ENCODE results near the gene COL20A1.
"Not testable (repeated sequence)": the region's sequence is repeated elsewhere in the genome, so short reads cannot be mapped to it uniquely, and the experiment has no call there.

COL20A1 gene

GRCh38 chr20:63290136-63290676 lies 2.8 kb upstream of the COL20A1 start:
- no peak for DNase-seq (ENCODE audit: extremely low read depth in 1 of 2, low read depth in 1 of 2)

GRCh38 chr20:63290677-63291472 lies 2.1 kb upstream of the COL20A1 start:
- DNase-seq (ENCODE audit: extremely low read depth in 1 of 2, low read depth in 1 of 2), result peak; percentile 35 to 56

GRCh38 chr20:63291811-63292210 lies 1.2 kb upstream of the COL20A1 start:
- DNase-seq (ENCODE audit: extremely low read depth in 1 of 2, low read depth in 1 of 2), result no peak

DNA sequence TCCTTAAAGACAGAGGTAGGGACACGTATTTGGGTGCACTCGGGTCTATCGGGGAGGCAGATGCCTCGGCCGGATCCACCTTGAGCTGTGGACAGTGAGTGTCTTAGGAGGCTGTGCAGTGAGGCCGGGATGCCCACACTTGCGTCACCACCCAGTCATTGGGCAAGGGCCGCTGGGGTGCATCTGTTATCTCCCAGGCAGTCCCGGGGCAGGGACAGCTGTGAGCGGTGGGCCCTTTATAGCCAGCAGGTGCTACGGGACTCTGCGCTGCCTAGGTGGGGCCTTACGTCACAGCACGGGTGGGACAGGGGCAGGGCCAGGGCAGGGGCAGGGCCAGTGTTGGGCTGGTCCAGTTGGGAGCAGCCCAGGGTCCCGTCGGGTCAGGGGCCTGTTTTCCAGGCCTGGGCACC lies 689 bp upstream of the COL20A1 start:
- DNase-seq (ENCODE audit: extremely low read depth in 1 of 2, low read depth in 1 of 2), result no peak

DNA sequence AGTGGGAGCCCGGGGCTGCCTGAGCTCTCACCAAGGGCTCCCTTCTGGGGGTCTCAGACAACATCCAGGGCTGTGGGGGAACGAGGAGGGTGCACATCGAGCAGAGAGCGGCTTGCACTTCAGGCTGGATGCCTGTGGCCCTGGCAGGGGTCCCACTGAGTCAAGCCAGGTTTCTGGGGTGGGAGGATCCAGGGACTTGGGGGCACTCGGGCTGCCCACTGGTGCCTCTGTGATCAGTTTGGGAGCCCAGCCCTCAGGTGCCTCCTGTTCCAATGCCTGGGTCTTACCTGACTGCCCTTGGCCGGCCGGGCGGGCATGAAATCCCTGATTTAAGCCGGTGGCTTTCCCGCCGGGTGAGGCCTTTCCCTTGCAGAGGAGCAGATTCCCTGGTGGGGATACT lies 470 bp downstream of the COL20A1 start:
- DNase-seq (ENCODE audit: extremely low read depth in 1 of 2, low read depth in 1 of 2), result no peak

DNA sequence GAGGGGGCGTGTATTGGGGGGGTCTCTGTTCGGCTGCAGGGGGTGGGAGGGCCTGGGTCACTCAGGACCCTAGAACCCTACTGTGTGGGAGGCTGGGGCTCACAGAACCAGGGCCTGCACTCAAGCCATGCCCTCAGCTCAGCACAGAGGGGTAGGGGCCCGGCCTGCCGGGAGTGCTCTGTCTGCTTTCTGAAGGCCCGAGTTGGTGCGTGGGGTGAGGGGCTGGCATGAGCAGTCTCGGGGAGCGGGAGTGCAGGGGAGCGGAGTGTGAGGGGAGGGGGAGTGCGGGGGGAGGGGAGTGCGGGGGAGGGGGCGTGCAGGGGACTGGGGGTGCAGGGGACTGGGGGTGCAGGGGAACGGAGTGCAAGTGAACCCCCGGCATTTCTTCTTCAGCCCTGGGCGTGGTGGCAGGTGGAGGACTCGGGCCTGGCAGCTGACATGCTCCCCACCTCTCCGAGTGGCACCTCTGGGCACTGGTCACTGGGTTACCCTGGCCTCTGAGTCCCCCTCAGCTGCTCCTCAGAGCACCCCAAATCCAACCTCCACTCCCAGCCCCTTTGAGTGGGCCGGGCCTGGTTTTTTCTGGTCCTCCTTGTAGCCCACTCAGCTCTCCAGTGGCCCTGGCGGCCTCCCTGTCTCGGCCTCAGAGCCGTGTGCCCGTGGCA lies 1.0 kb downstream of the COL20A1 start:
- DNase-seq (ENCODE audit: extremely low read depth in 1 of 2, low read depth in 1 of 2), result no peak

DNA sequence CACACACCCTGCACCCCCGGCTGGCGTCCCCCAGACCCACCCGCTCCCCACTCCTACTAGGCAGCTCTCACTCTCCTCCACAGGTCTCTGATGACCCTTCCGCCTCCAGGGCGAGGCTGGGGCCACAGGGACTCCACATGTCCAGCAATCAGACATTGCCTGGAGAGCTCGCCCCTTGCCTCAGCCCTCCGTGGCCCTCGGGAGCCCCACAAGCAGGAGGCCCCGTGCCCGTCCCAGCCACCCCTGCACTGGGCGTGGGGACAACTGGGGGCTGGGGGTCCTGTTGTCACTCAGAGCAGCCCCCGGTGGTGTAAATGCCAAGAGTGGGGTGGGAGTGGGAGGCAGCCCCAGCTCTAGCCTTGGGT lies 1.5 kb downstream of the COL20A1 start:
- no peak for DNase-seq (ENCODE audit: extremely low read depth in 1 of 2, low read depth in 1 of 2)

DNA sequence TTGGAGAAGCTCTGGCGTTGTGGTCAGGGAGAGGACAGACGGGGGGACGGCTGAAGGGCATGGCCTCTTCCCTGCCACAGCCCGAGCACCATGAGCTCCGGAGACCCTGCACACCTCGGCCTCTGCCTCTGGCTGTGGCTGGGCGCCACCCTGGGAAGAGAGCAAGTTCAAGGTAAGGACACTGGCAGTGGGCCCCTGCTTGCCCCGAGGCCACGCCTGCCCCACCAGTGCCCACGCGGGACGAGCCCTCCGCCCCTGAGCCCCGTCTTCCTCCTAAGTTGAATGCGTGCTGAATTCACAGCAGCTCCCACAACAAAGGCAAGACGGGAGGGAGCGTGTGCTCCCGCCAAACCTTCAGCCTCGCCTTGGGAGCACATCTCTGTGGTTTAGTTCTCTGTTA lies 2.0 kb downstream of the COL20A1 start:
- DNase-seq (ENCODE audit: extremely low read depth in 1 of 2, low read depth in 1 of 2), result no peak

DNA sequence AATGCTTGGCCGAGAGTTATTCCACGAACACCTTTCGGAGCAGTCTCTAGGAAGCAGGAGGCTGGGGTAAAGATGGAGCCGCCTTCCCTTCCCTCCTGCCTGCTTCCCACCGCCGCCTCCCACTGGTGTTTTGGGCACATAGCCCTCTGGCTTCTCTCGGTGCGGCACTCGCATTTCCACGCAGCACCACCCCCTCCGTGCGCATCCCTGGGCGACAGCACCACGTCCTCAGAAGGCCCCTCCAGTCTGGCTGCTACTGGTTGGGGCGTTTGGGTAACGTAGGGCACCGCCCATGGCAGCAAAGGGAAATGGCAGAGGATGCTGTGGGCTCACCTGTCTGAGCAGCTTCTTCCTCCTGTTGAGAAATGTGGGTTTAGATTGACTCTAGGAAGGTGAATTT lies 2.4 kb downstream of the COL20A1 start:
- DNase-seq (ENCODE audit: extremely low read depth in 1 of 2, low read depth in 1 of 2), result no peak

DNA sequence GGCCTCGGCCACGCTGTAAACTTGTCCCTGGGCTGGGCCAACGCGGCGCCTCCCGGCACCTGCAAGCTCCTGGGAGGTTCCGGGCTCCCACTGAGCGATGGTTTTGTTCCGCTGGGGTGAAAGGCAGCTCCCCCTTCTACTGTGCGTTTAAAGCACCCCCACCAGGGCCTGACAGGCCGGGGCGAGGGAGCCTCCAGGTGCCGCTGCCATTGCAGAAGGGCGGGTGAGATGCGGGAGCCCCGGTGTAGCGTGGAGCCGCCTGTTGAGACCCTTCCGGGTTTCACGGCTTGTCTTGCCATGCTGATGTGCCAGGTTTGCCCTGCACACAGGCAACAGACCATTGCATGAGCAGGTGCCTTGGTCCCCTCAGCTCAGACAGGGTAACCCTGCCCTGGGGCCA lies 2.9 kb downstream of the COL20A1 start:
- no peak for DNase-seq (ENCODE audit: extremely low read depth in 1 of 2, low read depth in 1 of 2)

- no peak for DNase-seq (ENCODE audit: extremely low read depth in 1 of 2, low read depth in 1 of 2)
Measured at GRCh38 chr20:63296531-63297299, 3.7 kb downstream of the COL20A1 start.

- no peak for DNase-seq (ENCODE audit: extremely low read depth in 1 of 2, low read depth in 1 of 2)
Measured at GRCh38 chr20:63297371-63297781, 4.4 kb downstream of the COL20A1 start.

- DNase-seq (ENCODE audit: extremely low read depth in 1 of 2, low read depth in 1 of 2), result no peak
Measured at GRCh38 chr20:63297796-63298572, 5.0 kb downstream of the COL20A1 start.

GRCh38 chr20:63298731-63299312 lies 5.8 kb downstream of the COL20A1 start:
- no peak for DNase-seq (ENCODE audit: extremely low read depth in 1 of 2, low read depth in 1 of 2)

GRCh38 chr20:63301671-63302070 lies 8.7 kb downstream of the COL20A1 start:
- DNase-seq (ENCODE audit: extremely low read depth in 1 of 2, low read depth in 1 of 2), result no peak

DNA sequence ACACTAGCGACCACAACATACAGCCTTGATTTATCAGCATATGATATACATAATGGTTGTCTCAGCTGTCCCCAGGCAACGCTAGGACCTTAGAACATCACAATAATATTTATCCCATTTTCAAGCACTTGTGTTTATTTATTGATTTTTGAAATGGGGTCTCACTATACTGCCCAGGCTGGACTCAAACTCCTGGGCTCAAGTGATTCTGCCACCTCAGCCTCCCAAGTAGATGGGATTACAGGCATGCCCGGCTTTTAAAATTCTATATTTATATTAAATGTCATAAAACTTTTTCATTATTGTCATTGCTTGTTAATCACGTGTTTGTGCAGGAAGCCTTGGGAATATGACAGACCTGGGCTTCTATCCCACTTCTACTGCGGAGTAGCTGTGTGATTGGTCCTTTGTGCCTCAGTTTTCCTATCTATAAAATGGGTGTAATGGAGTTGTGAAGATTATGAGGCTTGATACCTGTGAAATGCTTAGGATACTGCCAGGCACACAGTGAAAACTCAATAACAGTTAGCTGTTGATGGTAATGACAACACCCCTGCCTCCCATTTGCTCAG lies 10.2 kb downstream of the COL20A1 start:
- DNase-seq (ENCODE audit: extremely low read depth in 1 of 2, low read depth in 1 of 2), result no peak

DNA sequence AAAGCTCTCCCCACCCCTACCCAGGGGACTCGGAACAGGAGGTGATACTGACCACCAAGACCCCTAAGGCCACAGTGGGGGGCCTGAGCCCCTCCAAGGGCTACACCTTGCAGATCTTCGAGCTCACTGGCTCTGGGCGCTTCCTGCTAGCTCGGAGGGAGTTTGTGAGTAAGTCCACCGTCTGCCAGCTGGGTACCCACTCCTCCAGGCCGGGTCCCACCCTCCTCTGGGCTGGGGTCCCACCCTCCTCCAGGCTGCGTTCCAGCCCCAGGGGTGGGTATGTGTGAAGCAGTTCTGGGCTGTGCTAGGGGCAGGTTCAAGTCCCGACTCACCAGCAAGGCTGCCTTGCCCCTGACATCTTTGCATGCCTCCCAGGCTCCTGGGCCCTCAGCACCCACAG lies 12.4 kb downstream of the COL20A1 start:
- no peak for DNase-seq (ENCODE audit: extremely low read depth in 1 of 2, low read depth in 1 of 2)

- not testable (repeated sequence) for DNase-seq (ENCODE audit: extremely low read depth in 1 of 2, low read depth in 1 of 2)
Measured at GRCh38 chr20:63305933-63306672, 13.1 kb downstream of the COL20A1 start.
